ENCODE results near the gene NUDT21. TPM values are rescaled to one million over a fixed set of nuclear protein-coding genes. Genes with fewer than 3 reads are reported as not detected.

The NUDT21 gene
- 162 TPM for total RNA-seq

GRCh38 chr16:56450986-56451752 is at the start of gene NUDT21, which contains the start of gene OGFOD1:
Gene NUDT21, minus strand, starts transcription at chr16:56451332. Its CDS starts 130 bp downstream, at chr16:56451202.
Gene OGFOD1, plus strand, starts transcription at chr16:56451554. Its CDS starts 59 bp downstream, at chr16:56451613.

DNA sequence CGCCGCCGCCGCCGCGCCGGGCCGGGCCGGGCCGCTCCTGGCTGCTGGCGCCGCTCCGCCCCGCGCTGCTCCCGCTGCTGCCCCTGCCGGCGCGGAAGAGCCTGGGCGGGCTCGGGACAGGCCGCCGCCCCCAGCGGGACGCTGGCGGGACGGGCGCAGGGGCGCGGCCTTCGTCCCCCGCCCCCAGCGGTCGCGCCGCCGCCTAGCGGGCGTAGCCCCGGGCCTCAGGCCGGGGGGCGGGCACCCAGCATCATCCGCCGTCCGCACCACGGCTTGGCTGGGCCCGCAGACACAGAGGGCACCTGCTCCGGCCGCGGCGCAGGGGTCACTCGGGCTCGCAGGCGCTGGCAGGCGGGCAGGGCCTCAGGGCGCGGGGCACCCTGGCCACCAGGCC is 25.7 kb downstream of the NUDT21 start, which contains the start of gene AMFR:
TSS of gene AMFR (minus strand) at position 107 of the 394 bp plus-strand sequence. CDS start 218 bp downstream, outside the sequence.

Other genes starting within 250 kb of the NUDT21 start
- 141 TPM for gene AMFR, start 25.8 kb downstream of the NUDT21 start, total RNA-seq
- gene OGFOD1, start 222 bp upstream of the NUDT21 start, total RNA-seq: 16.8 TPM
- 73.3 TPM for gene BBS2, start 68.7 kb upstream of the NUDT21 start, total RNA-seq
- not detected for gene MT4, start 113.7 kb upstream of the NUDT21 start, total RNA-seq
- gene MT3, start 138.2 kb upstream of the NUDT21 start, total RNA-seq: 2.6 TPM
- gene MT2A, start 157.3 kb upstream of the NUDT21 start, total RNA-seq: 9.9 TPM
- gene MT1E, start 174.4 kb upstream of the NUDT21 start, total RNA-seq: 17.2 TPM
- 1.5 TPM for gene MT1M, start 181.3 kb upstream of the NUDT21 start, total RNA-seq
- gene MT1A, start 187.3 kb upstream of the NUDT21 start, total RNA-seq: not detected
- gene MT1B, start 200.6 kb upstream of the NUDT21 start, total RNA-seq: not detected
- gene MT1F, start 206.6 kb upstream of the NUDT21 start, total RNA-seq: 15.8 TPM
- 40.0 TPM for gene MT1G, start 216.7 kb upstream of the NUDT21 start, total RNA-seq
- 18.5 TPM for gene MT1H, start 218.5 kb upstream of the NUDT21 start, total RNA-seq
- gene MT1X, start 231.1 kb upstream of the NUDT21 start, total RNA-seq: 37.8 TPM